Left colon (tissue), 2 donors: ENCODE measurements around the gene TRRAP. TPM values are rescaled to one million over a fixed set of nuclear protein-coding genes. Genes with fewer than 3 reads are reported as not detected.

Experiments
- ATAC-seq: fragments of 200-7000 bp; cut with Tn5 transposase; one replicate; pipeline ENCODE4 v1.9.1; 2020; ENCODE audit warnings: mild to moderate bottlenecking, moderate library complexity
- DNase-seq, 2 donors: peaks; one replicate each; pipeline ENCODE4 v3.0.0-alpha.2; 2020
- intact Hi-C, 2 donors: fragments of 100-400 bp; cut with DNase I in 1 of 2; cut with micrococcal nuclease in 1 of 2; formaldehyde crosslinking; loops; one replicate each; pipeline versions ENCODE4 v1.11.2 to v1.14.0; 2022; cut with DNase I, micrococcal nuclease
- total RNA-seq, 2 donors: library from RNA; stranded (reverse); fragmentation: NEBNext Ultra II Directional; extraction: Animal tissue kit (Norgen Biotek cat#: 25700); gene quantifications; one replicate each; pipeline ENCODE4 v1.2.1, GENCODE V29; 2021
- donor health status: DM: no; HTN: no; CAD: no.
- donor health status: DM: yes; HTN: yes; CAD: no.

TRRAP gene
- total RNA-seq, 2 donors from 2014 or later, result 31.9 to 37.6 TPM

DNA sequence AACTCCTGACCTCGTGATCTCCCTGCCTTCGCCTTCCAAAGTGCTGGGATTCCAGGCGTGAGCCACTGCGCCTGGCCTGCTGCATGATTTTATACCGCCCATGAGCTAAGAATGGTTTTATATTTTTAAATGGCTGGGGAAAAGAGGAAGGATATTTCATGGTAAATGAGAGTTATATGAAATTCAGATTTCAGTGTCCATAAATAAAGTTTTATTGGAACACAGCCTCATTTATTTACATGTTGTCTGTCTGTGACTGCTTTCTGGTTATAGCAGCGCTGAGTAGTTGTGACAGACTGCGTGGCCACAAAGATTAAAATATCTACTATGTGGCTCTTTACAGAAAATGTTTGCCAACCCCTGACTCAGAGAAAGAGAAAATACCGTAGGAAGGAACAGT, 2.2 kb downstream of the TRRAP start:
- intact Hi-C loops, result no loop called here
- ATAC-seq, result no peak
- DNase-seq, result no peak

DNA sequence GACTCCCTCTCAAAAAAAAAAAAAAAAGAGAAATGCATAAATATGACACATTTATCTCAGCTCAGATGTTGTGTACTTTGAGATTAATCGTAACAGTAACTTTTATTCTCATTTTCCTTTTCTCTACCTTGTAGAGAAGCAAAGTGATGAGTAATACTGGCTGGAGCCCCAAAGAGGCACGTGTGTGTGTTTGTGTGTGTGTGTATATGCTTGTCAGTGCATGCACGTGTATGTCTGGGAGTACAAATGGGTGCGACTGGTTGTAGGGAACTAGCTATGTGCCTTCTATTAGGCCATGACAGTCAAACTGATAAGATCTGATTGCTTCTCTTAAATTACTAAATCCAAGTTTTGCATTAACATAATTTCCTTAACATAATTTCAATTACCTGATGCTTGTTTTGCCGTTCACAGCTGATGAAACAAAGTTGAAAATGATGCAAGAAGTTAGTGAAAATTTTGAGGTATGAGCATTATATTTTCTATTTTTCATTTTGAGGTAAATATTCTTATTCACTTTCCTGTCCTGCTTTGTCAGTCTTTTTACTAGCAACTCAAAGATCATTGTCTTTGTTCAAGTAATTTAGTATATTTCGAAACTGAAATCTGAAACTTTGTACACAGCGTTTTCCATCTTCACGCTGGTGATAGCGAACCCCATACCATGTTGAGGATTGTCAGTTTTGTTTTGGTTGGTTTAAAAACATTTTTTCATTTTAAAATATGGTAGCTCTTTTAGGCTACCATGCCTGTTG, 3.4 kb downstream of the TRRAP start:
- DNase-seq (no peak), ATAC-seq (no peak)
- intact Hi-C loops, result no loop called here

DNA sequence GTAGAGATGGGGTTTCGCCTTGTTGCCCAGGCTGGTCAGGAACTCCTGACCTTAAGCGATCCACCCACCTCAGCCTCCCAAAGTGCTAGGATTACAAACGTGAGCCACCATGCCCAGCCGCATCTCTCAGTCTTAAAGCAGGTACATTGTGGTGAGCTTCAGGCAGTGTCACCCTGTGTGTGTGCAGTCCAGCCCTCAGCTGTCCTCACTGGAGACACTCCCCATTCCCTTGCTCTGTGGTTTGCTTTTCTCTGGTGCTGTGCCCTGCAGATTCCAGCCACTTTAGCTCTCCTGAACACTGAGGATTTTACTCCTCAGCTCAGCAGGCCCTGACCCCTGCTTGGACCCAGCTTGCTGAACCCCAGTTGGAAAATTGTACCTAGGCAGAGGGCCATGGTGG, 6.1 kb downstream of the TRRAP start:
- no peak for DNase-seq
- ATAC-seq, result no peak
- intact Hi-C loops, result no loop called here

DNA sequence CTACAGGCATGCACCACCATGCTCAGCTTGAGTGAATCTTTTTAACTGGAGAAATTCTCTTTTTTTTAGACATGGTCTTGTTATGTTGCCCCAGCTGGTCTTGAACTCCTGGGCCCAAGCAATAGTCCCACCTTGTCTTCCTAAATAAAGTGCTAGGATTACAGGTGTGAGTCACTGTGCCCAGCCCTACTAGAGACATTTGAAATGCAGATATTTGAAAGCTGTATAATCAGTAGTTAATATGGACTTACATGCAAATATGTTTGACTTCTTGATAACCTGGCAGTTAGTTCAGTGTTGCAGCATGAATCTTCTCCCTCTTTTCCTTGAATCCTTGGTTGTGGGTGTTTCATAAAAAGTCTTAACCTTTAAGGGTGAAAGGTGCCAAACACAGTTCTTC, 8.7 kb downstream of the TRRAP start:
- ATAC-seq (no peak), DNase-seq (no peak)
- intact Hi-C loops, result no loop called here

DNA sequence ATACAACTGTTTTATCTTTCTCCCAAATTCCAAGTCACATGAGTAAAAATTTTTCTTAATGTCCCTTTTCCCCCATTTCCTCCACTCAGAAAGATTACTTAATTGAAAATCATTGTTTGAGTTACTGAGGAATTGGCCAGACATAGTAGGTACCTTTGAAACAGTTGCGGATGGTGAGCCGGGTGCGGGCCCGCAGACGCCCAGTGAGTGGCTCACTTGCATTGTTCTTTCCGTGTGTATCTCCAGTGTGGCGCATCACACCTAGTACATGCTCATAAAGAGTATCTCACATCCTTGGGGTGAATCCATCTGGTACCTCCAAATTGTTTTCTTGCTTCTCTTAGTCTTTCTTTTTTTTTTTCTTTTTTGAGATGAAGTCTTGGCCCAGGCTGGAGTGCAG, 14.3 kb downstream of the TRRAP start:
- DNase-seq, result no peak
- no peak for ATAC-seq
- intact Hi-C loops, result no loop called here

DNA sequence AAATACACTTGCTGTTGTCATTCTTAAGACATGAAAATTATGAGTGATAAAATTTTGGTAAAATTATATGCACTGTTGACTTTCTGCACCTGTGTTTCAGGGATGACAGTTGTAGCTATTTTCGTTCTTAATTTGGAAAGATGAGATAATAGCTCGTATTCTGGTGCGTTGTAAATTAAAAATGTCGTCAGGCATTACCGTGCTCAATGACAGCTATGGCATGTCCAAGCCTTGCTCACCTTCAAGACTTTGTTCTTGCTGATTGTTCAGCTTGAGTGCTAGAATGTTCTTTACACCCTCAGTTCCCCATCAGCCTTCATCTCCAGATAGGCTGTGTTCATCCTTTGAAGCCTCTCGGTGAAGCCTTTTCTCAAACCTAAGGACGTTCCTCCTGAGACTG, 21.5 kb downstream of the TRRAP start:
- intact Hi-C loops, result no loop called here

DNA sequence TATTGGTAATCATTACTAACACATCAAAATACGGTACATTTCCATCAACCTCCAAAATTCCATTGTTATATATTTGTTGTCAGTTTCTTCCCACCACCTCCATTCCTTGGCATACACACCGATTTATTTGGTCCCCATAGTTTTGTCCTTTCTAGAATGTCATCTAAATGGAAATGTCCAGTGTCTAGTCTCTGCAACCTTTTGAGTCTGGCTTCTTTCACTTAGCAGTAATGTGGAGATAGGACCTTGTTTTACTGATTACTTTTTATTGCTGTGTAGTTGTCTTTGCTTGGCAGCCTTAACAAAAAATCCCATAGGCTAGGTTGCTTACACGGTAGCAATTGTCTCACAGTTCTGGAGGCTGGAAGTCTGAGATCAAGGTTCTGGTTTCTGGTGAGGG, 22.5 kb downstream of the TRRAP start:
- no peak for ATAC-seq
- no peak for DNase-seq
- intact Hi-C loops, result no loop called here

More for the DNA sequence above, 21.5 kb downstream of the TRRAP start:
- no peak for ATAC-seq
- no peak for DNase-seq

DNA sequence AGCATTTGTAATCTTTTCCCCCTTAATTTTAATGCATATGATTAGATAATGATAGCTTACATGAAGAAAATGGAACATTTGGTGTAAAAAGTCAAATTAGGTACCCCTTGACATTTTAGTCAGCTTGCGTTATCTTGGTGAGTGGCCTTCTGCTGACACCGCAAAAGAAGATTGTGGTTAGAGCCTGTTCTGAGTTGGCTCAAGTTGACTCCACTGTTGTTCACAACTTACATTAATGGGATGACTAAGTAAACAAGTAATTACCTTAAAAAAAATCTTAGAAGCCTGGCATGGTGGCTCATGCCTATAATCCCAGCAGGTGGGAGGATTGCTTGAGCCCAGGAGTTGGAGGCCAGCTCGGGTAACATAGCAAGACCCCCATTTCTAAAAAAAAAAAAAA, 24.2 kb downstream of the TRRAP start:
- ATAC-seq, result no peak
- DNase-seq, result no peak
- intact Hi-C loops, result no loop called here

DNA sequence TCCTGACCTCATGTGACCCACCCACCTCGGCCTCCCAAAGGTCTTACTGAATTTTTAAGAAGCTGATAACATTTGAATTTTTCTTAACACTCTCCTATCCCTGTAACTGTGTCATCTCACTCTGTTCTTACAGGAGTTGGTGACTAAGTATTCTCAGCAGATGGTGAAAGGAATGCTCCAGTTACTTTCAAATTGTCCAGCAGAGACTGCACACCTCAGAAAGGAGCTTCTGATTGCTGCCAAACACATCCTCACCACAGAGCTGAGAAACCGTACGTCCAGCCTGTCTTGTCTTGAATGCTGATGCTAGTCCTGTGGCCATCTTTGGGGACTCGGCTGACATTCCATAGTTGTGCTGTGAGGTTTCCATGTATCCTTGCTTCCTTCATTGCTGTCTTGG, 24.9 kb downstream of the TRRAP start:
- intact Hi-C loops, result no loop called here

DNA sequence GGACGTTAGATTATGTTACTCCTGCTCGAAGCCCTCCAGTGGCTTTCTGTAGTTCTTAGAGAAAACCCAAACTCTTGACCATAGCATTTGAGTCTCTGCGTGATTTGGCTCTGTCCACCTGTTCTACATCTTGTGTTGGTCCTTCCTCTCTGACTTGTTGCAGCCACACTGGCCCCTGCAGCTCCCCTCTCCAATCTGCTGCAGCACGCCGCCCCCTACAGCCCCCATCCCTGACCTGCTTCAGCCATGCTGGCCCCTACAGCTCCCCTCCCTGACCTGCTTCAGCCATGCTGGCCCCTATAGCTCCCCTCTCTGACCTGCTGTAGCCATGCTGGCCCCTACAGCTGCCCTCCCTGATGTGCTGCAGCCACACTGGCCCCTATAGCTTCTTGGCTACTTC, 29.2 kb downstream of the TRRAP start:
- DNase-seq (no peak), ATAC-seq (no peak)
- intact Hi-C loops, result no loop called here

More for the DNA sequence above, 24.9 kb downstream of the TRRAP start:
- DNase-seq, result no peak
- no peak for ATAC-seq

DNA sequence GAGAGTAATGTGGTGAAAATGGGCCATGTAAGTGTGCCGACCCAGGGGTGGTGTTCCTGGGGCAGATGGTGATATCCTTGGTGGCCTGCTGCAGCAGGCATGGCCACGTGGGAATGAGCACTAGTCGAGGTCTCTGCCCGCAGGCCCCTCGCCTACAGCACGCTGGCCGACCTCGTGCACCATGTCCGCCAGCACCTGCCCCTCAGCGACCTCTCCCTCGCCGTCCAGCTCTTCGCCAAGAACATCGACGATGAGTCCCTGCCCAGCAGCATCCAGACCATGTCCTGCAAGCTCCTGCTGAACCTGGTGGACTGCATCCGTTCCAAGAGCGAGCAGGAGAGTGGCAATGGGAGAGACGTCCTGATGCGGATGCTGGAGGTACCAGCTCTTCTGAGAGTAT, 30.3 kb downstream of the TRRAP start:
- DNase-seq (no peak), ATAC-seq (no peak)
- intact Hi-C loops, result no loop called here

DNA sequence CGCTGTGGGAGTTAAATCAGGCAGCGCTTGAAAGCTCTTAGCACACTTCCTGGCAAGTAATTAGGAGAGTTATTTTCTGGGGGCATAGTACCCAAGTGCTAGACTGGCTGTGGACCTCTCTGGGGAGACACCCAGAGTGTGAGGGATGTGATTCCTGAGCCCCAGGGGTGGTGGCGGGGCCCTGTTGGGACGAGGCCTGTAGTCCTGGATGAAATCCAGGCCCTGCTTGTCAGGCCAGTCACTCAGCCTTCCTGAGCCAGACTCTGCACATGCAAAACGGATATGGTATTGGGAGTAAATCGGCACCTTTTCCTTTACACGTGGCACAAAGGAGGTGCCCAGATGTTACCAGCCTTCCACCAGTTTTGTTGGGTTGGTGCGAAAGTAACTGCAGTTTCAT, 31.2 kb downstream of the TRRAP start:
- no peak for ATAC-seq
- intact Hi-C loops, result no loop called here
- no peak for DNase-seq

DNA sequence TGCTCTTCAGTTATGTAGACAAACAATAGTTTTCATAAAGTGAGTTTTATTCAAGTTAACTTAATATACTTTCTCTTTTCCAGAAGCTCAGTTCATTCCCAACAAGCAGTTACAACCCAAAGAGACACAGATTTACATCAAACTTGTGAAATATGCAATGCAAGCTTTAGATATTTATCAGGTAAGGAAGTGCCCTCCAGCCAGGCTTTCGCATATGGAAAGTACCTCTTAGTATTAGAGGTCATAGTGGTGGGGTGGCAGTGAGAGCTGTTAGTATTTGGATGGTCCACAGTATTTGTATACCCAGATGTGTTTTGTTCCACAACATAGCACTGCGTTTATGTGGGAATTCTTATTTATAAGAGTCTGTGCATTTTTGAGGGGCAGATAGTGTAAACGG, 32.1 kb downstream of the TRRAP start:
- ATAC-seq (no peak), DNase-seq (no peak)
- intact Hi-C loops, result no loop called here

DNA sequence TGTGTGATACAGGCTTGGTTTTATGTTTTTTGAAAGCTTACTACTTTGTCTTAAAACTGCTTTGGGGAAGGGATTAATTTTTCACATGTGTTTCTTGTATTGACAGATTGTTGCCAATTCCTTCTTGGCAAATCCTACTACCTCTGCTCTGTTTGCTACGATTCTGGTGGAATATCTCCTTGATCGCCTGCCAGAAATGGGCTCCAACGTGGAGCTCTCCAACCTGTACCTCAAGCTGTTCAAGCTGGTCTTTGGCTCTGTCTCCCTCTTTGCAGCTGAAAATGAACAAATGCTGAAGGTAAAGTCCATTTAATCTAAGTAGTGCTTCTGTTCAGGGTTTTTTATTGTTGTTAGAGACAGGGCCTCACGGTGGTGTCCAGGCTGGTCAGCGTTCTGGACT, 33.6 kb downstream of the TRRAP start:
- ATAC-seq (no peak), DNase-seq (no peak)
- intact Hi-C loops, result no loop called here

DNA sequence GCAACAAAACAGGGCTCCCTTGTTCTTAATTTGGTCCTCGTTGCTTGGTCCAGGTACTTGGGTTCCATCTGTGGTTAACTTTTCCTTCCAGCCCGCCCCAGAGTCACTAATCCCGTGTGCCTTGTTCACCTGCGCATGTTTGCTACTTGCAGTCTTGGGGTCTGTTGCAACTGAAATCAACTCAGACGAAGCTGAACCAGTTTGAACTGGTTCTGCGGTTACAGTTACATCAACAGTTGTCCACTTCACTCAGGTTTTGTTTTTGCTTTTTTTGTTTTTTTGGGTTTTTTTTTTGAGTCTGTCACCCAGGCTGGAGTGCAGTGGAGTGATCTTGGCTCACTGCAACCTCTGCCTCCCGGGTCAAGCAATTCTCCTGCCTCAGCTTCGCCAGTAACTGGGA, 34.7 kb downstream of the TRRAP start:
- intact Hi-C loops, result no loop called here
- DNase-seq, result no peak
- no peak for ATAC-seq

DNA sequence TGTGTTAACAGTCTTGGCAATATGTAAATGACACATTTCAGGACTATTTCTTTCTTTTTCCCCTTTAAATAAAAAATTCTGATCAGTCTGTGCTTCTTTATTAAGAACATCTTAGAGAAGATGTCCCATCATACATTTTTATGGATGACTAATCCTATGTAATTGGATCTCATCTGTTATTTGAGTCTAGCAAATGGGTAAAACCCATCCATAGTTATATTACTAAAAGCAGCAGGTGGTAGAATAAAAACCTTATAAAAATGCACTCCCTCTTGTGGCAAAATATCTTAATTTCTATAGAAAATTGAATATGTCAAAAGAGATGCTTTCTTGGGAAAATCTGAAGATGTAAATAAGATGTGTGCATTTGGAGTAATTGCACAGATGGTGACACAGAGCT, 35.3 kb downstream of the TRRAP start:
- intact Hi-C loops, result no loop called here
- no peak for ATAC-seq
- no peak for DNase-seq

DNA sequence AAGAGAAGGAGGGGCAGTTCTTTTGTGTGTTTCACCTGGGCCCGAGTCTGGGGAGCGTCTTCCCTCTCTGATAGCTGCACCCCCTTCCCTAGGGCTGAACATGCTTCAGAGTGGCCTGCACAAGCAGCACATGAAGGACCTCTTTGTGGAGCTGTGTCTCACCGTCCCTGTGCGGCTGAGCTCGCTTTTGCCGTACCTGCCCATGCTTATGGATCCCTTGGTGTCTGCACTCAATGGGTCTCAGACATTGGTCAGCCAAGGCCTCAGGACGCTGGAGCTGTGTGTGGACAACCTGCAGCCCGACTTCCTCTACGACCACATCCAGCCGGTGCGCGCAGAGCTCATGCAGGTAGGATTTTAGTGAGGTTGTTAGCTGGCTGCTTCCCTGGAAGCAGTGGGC, 39.0 kb downstream of the TRRAP start:
- DNase-seq, result no peak
- intact Hi-C loops, result no loop called here
- no peak for ATAC-seq

DNA sequence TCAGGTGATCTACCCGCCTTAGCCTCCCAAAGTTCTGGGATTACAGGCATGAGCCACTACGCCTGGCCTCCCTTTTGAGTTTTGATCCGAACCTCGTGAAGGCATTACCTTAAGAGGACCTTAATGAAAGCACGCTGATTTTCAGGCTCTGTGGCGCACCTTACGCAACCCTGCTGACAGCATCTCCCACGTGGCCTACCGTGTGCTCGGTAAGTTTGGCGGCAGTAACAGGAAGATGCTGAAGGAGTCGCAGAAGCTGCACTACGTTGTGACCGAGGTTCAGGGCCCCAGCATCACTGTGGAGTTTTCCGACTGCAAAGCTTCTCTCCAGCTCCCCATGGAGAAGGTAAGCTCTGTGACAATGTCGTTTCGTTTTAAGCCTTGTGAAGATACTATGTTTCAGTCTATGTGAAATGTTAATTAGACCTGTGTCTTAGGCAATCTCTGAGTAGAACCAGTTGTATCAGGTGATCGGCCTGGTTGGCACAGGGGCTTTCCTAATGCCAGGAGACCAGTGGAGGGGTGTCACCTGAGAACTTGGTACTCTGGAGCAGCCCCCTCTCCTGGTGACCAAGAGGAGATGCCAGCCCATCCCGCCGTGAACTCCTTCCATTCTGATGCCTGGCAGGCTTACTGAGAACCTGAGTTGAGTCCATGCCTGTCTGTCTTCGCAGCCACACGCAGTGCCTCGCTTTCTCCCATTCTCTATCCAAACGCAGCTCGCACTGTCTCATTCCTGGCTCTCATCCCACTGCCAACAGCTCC, 43.5 kb downstream of the TRRAP start:
- ATAC-seq, result no peak
- no peak for DNase-seq
- intact Hi-C loops, result no loop called here

DNA sequence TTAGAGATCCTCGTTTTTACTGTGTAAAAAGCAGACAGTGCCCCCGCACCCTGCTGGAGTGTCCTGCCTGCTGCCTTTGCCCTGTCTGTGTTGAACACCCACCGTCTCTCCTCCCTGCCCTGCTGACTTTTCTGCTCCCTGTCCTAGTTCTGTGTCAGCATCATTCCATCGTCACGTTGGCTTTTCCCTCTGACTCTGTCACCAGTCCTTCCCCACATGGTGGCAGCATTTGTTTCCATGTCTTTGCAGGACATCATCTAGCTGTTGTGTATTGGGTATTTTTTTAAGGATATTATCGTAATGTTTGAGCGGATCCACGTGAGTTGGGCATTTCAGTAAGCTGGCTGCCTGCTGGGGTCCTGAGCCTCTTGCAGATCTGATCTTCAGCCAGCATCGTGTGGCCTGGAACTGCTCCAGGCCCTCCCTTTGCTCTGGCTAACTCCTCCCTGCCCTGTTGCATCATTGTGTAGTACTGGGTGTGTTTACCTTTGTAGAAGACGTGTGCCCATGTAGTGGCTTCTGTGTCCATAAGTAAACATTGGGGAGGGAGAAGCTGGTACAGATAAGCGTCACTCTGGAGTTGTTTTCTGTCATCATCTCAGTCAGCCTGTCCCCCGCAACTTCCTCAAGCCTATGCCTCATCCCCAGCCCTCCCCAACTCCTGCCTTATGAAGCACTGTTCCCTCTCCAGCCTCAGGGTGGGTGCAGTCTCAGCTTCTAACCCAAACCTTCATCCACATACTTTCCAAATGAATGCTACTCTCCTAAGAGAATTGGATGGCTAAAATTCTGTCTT, 44.3 kb downstream of the TRRAP start:
- ATAC-seq (peak; percentile 75), DNase-seq (no peak)
- intact Hi-C loops, result no loop called here

DNA sequence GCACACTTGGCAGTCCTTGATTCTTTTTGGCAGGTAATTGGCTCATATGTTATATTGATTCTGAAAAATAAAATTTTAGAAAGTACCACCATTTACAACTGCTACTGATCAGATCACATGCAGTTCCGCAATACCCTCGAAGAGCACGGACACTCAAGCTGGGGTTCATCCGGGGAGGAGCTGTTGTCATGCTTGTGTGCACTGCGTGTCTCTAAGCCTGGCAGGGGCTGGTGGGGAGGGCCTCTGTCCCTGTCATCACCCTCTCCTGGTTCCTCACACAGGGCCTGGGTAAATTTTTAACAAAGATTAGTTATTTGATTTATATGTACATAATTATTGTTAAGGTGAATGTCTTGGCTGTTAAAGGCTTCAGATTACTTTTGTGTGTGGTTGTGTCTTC, 45.2 kb downstream of the TRRAP start:
- intact Hi-C loops, result no loop called here
- ATAC-seq (no peak), DNase-seq (no peak)
